GM21576 (cell line): Measurements from ENCODE around the gene RFX7.

Experiments
- ATAC-seq: cut with Tn5 transposase; IDR thresholded peaks from one replicate; pipeline ENCODE4 v1.9.1; 2021; ENCODE audit warnings: mild to moderate bottlenecking, moderate library complexity; ENCODE audit not compliant: unreplicated experiment

The RFX7 gene

DNA sequence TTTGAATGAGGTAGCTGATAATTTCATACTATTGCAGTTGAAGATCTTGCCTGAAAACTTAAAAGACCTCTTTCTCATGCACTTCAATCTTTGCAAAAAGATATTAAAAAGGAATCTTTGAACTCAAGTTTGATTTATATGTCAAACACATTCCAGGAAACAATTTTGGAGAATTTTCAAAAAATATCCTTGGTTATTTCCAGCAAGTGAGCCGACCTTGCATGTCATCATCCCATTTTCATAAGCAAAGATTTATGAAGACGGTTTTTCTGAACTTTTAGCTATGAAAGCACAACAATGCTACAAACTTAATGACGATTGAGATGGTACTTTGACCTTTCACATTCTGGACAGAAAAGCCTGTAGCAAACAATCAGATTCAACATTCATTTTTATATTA lies 95.6 kb downstream of the RFX7 start:
- no peak for ATAC-seq

DNA sequence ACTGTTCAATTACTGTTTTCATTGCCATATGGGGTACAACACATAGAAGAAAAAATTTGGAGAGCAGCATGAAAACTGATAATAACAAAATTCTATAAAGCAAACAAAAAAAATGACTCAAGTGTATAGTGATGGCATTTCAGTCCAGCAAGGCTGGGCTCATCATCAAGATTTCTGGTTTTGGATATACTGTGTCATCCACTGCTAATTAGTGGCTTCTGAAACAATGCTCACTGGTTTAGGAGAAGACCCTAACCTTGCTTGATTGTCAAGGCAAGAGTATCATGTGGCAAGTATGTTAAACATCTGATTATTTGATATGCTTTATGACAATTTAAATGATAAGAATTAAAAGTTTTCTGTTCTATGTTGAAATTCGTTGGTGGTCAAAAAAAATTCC lies 96.9 kb downstream of the RFX7 start:
- ATAC-seq, result no peak

DNA sequence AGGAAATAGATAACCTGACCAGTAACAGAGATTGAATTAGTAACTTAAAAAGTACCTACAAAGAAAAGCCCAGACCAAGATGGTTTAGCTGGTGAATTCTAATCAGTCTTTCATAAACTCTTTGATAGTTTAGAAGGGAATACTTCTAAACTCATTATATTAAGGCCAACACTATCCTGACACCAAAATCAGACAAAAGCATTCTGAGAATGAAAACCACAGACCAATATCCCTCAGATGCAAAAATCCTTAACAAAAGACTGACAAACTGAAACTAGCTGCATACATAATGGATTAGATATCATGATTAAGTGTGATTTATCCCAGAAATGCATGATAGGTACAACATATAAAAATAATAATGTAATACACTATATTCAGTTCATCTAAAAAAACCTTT lies 115.6 kb downstream of the RFX7 start:
- ATAC-seq, result no peak

DNA sequence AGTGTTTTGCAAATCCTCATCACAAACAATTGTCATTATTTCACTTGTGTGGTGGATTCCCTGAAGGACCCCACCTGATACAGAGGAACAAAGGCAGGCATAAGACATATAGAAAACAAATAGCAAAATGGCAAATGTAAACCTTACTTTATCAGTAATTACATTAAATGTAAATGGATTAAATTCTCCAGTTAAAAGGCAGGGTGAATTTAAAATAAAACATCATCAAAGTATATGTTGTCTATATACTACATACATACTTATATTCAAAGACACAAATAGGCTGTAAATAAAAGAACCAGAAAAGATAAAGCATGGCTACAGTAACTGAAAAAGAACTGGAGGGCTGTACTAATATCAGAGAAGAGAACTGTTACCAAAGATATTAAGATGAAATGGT lies 117.3 kb downstream of the RFX7 start:
- ATAC-seq, result no peak

GRCh38 chr15:56124391-56124790 lies 119.3 kb downstream of the RFX7 start:
- no peak for ATAC-seq

- ATAC-seq, result no peak
Observed at GRCh38 chr15:56105855-56106254, 137.8 kb downstream of the RFX7 start.

DNA sequence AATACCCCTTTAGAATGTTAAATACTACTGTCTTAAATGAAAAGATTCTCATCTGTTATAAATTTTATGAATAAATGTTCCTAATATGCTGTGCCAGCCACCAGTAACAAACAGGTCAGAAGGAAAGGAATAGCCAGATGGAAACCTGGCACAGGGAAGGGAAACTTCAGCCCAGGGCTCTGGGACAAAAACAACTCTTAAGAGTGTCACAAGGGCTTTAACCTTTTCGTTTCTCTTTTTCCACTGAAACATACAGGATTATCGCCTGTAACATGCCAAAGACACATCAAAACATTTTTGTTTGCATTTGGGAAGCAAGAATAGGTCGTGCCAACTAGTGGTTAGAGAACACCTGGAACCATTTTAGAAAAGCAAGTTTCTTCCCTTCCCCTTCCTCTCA lies 141.2 kb downstream of the RFX7 start:
- no peak for ATAC-seq

DNA sequence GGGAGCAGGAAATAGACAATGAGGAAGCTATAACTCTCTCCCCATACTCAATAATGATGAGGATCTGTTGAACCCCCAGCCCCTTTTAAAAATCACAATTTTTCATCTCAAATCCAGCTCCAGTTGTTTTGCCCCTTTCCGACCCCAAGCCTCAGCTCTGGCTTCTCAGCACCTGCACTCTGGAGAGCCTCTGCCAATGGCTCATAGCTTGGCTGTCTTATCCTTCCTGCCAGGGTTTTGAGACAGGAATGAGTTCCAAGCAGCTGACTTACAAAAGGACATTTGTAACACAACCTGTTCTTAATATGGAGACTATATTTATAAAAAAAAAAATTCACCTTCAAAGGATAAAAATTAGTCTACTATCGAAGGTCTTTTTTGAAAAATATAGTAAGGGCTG lies 144.4 kb downstream of the RFX7 start:
- no peak for ATAC-seq

DNA sequence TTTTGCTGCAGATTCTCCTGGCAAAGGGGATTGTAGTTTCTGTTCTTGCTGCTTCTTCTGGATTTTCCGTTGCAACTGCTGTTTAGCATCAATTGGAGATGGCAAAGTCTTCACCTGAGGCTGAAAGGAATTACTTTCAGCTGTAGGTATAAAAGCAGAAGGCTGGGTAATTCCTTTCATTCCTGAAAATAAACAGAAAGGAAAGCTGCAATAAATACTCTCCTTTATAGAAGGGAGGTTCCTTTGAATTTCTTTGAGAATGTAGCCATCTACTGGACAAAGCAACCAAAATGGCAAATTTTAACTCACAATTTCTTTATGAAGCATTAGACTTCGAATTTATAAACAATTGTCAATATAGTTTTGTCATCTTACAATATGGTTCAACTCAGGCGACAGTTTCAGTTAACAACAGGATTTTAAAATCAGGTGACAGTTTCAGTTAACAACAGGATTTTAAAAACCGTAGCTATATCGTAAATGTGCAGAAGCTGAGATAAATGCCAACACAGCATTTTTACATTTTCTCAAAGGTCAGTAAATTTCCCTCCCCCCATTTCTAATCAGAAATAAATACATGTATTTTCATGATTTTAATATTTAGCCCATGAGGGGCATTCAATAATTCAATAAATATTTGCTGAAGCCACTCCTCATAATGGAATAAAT lies 145.3 kb downstream of the RFX7 start:
- ATAC-seq, result no peak

DNA sequence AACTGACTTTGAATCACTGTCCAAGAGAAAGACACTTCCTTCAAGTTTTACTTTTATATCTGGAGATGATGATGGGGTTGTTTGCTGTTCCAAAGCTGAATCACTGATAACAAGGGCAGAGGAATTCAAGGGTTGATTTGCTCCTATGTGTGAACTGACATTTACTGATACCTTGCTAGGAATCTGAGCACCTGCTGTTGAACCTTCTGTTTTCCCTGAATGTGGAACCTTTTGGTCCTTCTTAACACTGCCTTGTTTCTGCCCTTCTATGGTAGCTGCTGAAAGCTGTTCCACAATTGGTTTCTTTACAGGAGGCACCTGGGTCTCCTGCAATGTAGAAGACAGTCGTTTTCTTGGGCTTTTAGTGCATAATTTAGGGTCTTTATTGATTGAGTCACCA lies 148.3 kb downstream of the RFX7 start:
- ATAC-seq, result no peak

GRCh38 chr15:56094171-56094570 lies 149.5 kb downstream of the RFX7 start:
- ATAC-seq, result no peak

GRCh38 chr15:56088389-56088788 lies 155.3 kb downstream of the RFX7 start:
- no peak for ATAC-seq

GRCh38 chr15:56086566-56086965 lies 157.1 kb downstream of the RFX7 start:
- ATAC-seq, result no peak

- ATAC-seq, result no peak
Observed at GRCh38 chr15:56082263-56082761, 161.4 kb downstream of the RFX7 start.

DNA sequence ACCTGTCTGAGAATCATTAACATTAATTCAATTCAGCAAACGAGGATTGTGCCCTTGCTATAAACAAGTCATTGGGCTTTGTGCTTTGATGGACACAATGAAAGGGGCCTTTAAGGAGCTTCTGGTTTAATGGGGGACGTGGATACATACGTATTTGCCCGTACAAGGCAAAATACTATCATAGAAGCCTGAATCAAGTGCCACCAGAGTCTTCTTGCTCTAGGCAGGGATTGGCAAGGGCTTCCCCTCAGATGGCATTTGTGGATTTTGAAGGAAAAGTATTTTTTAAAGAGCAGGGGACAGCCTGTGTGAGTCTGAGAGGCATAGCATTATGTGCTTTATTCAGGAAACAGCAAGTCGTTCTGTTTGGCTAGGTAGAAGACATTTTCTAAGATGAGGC lies 166.6 kb downstream of the RFX7 start:
- no peak for ATAC-seq

DNA sequence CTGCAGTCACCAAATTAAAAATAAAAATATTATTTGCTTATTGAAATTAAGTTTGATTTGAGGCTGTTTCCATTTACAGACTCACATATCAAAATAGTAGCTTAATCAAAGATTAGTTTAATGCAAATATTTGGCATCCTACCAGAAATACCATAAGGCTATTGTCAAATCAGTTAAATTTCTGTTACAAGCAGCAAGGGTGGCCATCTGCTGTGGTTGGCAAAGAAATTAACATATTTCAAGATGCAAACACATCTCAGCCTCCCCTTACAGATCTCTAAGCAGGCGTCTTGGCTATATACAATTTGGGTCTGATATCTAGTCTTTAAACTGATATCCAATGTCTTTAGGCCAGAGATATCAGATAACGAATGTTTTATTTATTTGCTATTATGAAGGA lies 167.0 kb downstream of the RFX7 start:
- no peak for ATAC-seq

DNA sequence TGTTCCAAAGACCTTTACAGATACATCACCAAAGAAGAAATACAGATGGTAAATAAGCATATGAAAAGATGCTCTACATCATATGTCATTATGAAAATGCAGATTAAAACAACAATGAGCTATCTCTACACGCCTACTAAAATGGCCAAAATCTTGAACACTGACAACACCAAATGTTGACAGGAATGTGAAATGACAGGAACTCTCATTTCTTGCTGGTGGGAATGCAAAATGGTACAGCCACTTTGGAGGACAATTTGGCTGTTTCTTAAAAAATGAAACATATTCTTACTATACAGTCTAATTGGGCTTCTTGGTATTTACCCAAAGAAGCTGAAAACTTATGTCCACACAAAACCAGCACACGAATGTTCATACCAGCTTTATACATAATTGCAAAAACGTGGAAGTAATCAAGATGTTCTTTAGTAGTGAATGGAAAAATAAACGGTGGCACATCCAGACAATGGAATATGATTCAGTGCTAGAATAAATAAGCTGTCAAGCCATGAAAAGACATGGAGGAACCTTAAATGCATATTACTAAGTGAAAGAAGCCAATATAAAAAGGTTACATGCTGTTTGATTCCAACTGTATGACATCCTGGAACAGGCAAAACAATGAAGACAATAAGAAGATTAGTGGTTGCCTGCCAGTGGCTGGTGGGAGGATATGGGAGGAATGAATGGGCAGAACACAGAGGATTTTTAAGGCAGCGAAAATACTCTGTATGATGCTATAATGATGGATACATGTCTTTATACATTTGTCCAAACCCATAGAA lies 169.0 kb downstream of the RFX7 start:
- ATAC-seq, result no peak

DNA sequence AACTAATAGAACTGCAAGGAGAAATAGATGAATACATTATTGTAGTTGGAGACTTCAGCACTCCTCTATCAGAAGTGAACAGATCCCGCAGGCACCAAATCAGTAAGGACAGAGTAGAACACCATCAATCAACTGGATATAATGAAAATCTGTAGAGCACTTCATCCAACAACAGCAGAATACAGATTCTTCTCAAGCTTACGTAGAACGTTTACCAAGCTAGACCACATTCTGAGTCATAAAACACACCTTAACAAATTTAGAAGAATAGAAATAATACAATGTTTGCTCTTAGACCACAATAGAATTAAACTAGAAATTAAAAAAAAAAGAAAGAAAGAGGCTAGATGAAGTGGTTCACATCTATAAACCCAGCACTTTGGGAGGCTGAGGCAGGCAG lies 179.5 kb downstream of the RFX7 start:
- ATAC-seq, result no peak

DNA sequence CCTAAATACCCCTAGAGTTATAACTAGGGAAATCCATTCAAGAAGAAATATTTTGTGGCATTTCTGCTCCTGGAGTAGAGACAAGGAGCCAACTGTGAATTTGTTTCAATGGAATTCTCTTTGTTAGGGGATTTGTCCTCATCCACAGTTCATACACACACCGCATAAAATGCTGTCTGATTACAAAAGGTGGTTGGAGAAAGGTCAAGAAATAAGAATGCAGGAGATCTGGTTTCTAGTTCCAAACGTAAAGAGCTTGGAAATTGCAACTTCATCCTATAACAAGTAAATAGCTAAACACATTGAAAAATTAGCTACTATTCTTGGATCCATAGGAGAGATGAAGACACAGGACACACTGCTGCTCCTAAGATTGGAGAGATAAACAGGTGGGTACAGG lies 184.0 kb downstream of the RFX7 start:
- ATAC-seq, result no peak

GRCh38 chr15:56058986-56059385 lies 184.7 kb downstream of the RFX7 start:
- ATAC-seq, result no peak

DNA sequence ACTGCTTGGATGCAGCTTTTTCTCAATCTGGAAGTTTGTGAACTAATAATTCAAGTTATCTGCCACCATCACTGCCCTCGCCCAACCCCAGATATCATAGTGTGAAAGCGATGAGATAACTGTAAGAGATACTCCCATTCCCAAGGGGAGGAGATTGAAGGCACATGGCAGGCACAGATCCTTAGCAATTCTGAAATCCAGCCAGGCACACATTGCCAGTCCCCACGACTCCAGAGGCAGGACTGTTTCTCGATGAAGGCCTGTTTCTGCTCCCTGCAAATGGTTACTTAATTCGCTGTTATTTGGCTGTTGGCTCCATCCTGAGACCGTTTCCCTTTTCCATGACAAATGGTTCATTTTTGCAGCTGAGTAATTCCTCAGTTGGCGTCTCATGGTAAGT lies 187.1 kb downstream of the RFX7 start:
- no peak for ATAC-seq

DNA sequence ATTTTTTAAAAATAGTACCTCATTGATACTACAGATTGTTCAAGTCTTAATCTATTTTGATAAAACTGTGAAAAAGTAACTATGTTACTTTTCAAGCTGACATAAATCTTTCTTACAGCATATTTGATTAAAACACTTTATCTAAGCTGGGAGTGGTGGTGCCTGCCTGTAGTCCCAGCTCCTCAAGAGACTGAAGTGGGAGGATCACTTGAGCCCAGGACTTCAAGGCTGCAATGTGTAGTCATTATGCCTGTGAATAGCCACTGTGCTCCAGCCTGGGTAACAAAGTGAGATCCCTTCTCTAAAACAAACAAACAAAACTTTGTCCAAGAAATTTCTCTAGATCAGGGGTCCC lies 190.7 kb downstream of the RFX7 start:
- ATAC-seq, result no peak
